Measurements from ENCODE around the gene SRI. TPM values are rescaled to one million over a fixed set of nuclear protein-coding genes. Genes with fewer than 3 reads are reported as not detected.
"Not testable (repeated sequence)": the region's sequence is repeated elsewhere in the genome, so short reads cannot be mapped to it uniquely, and the experiment has no call there.

Gene SRI
- total RNA-seq, 4 donors from 2014 or later: 40.3 to 55.5 (median 47.3) TPM

- Histone ChIP-seq H3K9me3 (no peaks in the 10 kb centered on the region), H3K36me3 (no peaks in the 10 kb centered on the region), H3K27me3 (no peaks in the 10 kb centered on the region), H3K4me3 (no peak overlapping the region), H3K4me1 (no peaks in the 10 kb centered on the region), H3K27ac (replicated peaks in 1 of 4) (no peak overlapping the region)
- intact Hi-C loops (cut with DNase I): no loop called here
- whole genome bisulfite sequencing: 24% methylated on average over 1 of the region's 1 CpG
- TF ChIP-seq CTCF (IDR thresholded peaks at IDR 0.05): peak; percentile 30 to 50 (median 39)
- TF ChIP-seq EP300 (IDR thresholded peaks at IDR 0.05): no peak
- no peak for TF ChIP-seq POLR2AphosphoS5 (IDR thresholded peaks at IDR 0.05)
- TF ChIP-seq POLR2A (IDR thresholded peaks at IDR 0.05; ENCODE audit: low read depth): no peak
- no peak for DNase-seq (ENCODE audit: extremely low spot score)
These were observed 50.0 kb downstream of the SRI start for GRCh38 chr7:88169717-88170320.

- H3K27ac ChIP-seq (replicated peaks in 1 of 4): no peak overlapping the region
- intact Hi-C loops (cut with DNase I): no loop called here
- no peak overlapping the region for H3K4me3 ChIP-seq
- WGBS: 90% methylated on average over 2 of the region's 2 CpGs
- H3K9me3 ChIP-seq: no peaks in the 10 kb centered on the region
- no peak for DNase-seq (ENCODE audit: extremely low spot score)
- H3K36me3 ChIP-seq: no peaks in the 10 kb centered on the region
- no peaks in the 10 kb centered on the region for H3K4me1 ChIP-seq
- TF ChIP-seq CTCF (IDR thresholded peaks at IDR 0.05): no peak
- TF ChIP-seq EP300 (IDR thresholded peaks at IDR 0.05): no peak
- TF ChIP-seq POLR2A (IDR thresholded peaks at IDR 0.05; ENCODE audit: low read depth): no peak
- TF ChIP-seq POLR2AphosphoS5 (IDR thresholded peaks at IDR 0.05): no peak
- H3K27me3 ChIP-seq: no peaks in the 10 kb centered on the region
These were observed 52.1 kb downstream of the SRI start for GRCh38 chr7:88167721-88168120.

- WGBS: 81% methylated on average over 2 of the region's 2 CpGs
- TF ChIP-seq POLR2AphosphoS5 (IDR thresholded peaks at IDR 0.05) (no peak), POLR2A (IDR thresholded peaks at IDR 0.05; ENCODE audit: low read depth) (no peak), EP300 (IDR thresholded peaks at IDR 0.05) (no peak), CTCF (IDR thresholded peaks at IDR 0.05) (no peak)
- intact Hi-C loops (cut with DNase I): no loop called here
- no peaks in the 10 kb centered on the region for H3K27me3 ChIP-seq
- no peak overlapping the region for H3K4me3 ChIP-seq
- H3K27ac ChIP-seq (replicated peaks in 1 of 4): no peak overlapping the region
- no peaks in the 10 kb centered on the region for H3K4me1 ChIP-seq
- no peak for DNase-seq (ENCODE audit: extremely low spot score)
- H3K9me3 ChIP-seq: no peaks in the 10 kb centered on the region
- no peaks in the 10 kb centered on the region for H3K36me3 ChIP-seq
These were observed 52.6 kb downstream of the SRI start for GRCh38 chr7:88167223-88167622.

GRCh38 chr7:88165697-88166096, 54.1 kb downstream of the SRI start:
- Histone ChIP-seq H3K36me3 (no peaks in the 10 kb centered on the region), H3K4me1 (no peaks in the 10 kb centered on the region), H3K4me3 (no peak overlapping the region), H3K9me3 (no peaks in the 10 kb centered on the region), H3K27ac (replicated peaks in 1 of 4) (no peak overlapping the region), H3K27me3 (no peaks in the 10 kb centered on the region)
- DNase-seq (ENCODE audit: extremely low spot score): no peak
- intact Hi-C loops (cut with DNase I): no loop called here
- no peak for TF ChIP-seq POLR2AphosphoS5 (IDR thresholded peaks at IDR 0.05)
- TF ChIP-seq EP300 (IDR thresholded peaks at IDR 0.05): no peak
- TF ChIP-seq CTCF (IDR thresholded peaks at IDR 0.05): no peak
- TF ChIP-seq POLR2A (IDR thresholded peaks at IDR 0.05; ENCODE audit: low read depth): no peak

- H3K9me3 ChIP-seq; DNase-seq (ENCODE audit: extremely low spot score); intact Hi-C loops (cut with DNase I); H3K4me1 ChIP-seq; H3K27ac ChIP-seq (replicated peaks in 1 of 4); H3K4me3 ChIP-seq; H3K36me3 ChIP-seq; H3K27me3 ChIP-seq: not testable (repeated sequence)
- WGBS: 70% methylated on average over 2 of the region's 2 CpGs
These were observed 60.1 kb downstream of the SRI start for GRCh38 chr7:88159741-88160140.

Measured in esophagus muscularis mucosa (tissue), 4 donors.